HFFc6 (cell line): ENCODE results near the gene FBLN2. TPM values are rescaled to one million over a fixed set of nuclear protein-coding genes. Genes with fewer than 3 reads are reported as not detected.
A peak's percentile ranks its signal among the peaks of the same experiment; 100 is the strongest.

Experiments used
- DNase-seq: peaks from one replicate; pipeline ENCODE4 v3.0.0-alpha.2; 2018
- H3K27ac Mint-ChIP-seq: 2 replicates; pipeline ENCODE4 v1.8.0; 2020; ENCODE audit warnings: mild to moderate bottlenecking, mixed read lengths
- H3K27me3 Mint-ChIP-seq: 2 replicates; pipeline ENCODE4 v1.8.0; 2021; ENCODE audit warnings: mild to moderate bottlenecking, moderate library complexity, mixed read lengths; ENCODE audit not compliant: insufficient read depth
- H3K36me3 Mint-ChIP-seq: 2 replicates; pipeline ENCODE4 v1.8.0; 2021; ENCODE audit warnings: low read depth, mixed read lengths
- H3K4me1 Mint-ChIP-seq: 2 replicates; pipeline ENCODE4 v1.8.0; 2020; ENCODE audit warnings: low read depth, mixed read lengths
- H3K4me3 Mint-ChIP-seq: 2 replicates; pipeline ENCODE4 v1.8.0; 2020; ENCODE audit warnings: mild to moderate bottlenecking, moderate library complexity, mixed read lengths
- H3K9me3 Mint-ChIP-seq: 2 replicates; pipeline ENCODE4 v1.8.0; 2020; ENCODE audit warnings: mild to moderate bottlenecking, mixed read lengths
- CTCF ChIP-seq: fragments of 200-600 bp; sonication (generic); IDR thresholded peaks from 2 replicates; pipeline ENCODE4 v1.5.0; 2021; ENCODE audit warnings: antibody characterized with exemption, mild to moderate bottlenecking
- total RNA-seq, 6 experiments: library from RNA; stranded (reverse); fragmentation: NEBNext Ultra II Directional; extraction: Animal tissue kit (Norgen Biotek cat#: 25700); gene quantifications; 2 replicates in 1 of 6; 3 replicates in 5 of 6; pipeline ENCODE4 v1.2.3, GENCODE V29; 2021

FBLN2 gene
- total RNA-seq, 6 experiments from 2014 or later: 55.7 to 84.5 (median 69.4) TPM

- Mint-ChIP-seq H3K36me3 (no peaks in the 10 kb centered on the region), H3K4me3 (no peak overlapping the region), H3K27ac (no peak overlapping the region), H3K27me3 (peaks cover 42% of the 10 kb centered on the region), H3K4me1 (no peaks in the 10 kb centered on the region), H3K9me3 (no peaks in the 10 kb centered on the region)
- no peak for DNase-seq
- peak; percentile 12; the same call in 1 of the 2 replicates for TF ChIP-seq CTCF
These were observed 137.6 kb downstream of the FBLN2 start for GRCh38 chr3:13686367-13687160.

- no peak for TF ChIP-seq CTCF
- Mint-ChIP-seq H3K27ac (no peak overlapping the region), H3K27me3 (peaks cover 37% of the 10 kb centered on the region), H3K4me3 (no peak overlapping the region), H3K4me1 (no peaks in the 10 kb centered on the region), H3K9me3 (no peaks in the 10 kb centered on the region), H3K36me3 (no peaks in the 10 kb centered on the region)
- no peak for DNase-seq
These were observed 138.6 kb downstream of the FBLN2 start for GRCh38 chr3:13687517-13687943.

Other genes with a start within 250 kb of the FBLN2 start
- 1 to 10 TPM in 4 of 6 experiments, under 1 TPM in 2; 0.33 to 3.4 (median 3.1) TPM for gene NUP210, start 128.8 kb upstream of the FBLN2 start, total RNA-seq
- 10 to 100 TPM in 2 of 6 experiments, 1 to 10 TPM in 4; 8.0 to 12.4 (median 9.1) TPM for gene HDAC11, start 68.8 kb upstream of the FBLN2 start, total RNA-seq